NCI-H2081 (cell line): ENCODE measurements around the gene PHACTR3.
A peak's percentile ranks its signal among the peaks of the same experiment; 100 is the strongest.

Experiments used
- DNase-seq, 2 experiments: peaks; one replicate each; lab custom pipeline; 2025; lab: John Stamatoyannopoulos, UW

PHACTR3 gene

DNA sequence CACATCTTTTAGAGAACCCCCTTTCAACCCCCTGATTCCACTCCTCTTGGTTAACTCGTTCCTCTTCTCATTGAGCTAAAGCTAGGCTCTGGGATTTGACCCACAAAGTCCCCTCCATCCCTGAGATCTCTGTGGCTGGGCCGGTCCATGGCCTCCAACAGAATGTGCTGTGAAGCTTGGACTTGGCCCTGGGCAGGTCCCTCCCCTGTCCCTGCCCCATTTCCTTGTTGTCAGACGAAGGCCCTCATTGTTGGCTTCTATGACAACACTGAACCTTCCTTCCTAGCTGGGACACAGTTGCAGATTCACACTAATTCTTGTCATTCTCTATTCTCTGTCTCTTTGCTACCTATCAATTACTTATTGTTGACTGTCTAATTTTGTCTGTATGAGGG, 173.0 kb downstream of the PHACTR3 start:
- DNase-seq = no peak

DNA sequence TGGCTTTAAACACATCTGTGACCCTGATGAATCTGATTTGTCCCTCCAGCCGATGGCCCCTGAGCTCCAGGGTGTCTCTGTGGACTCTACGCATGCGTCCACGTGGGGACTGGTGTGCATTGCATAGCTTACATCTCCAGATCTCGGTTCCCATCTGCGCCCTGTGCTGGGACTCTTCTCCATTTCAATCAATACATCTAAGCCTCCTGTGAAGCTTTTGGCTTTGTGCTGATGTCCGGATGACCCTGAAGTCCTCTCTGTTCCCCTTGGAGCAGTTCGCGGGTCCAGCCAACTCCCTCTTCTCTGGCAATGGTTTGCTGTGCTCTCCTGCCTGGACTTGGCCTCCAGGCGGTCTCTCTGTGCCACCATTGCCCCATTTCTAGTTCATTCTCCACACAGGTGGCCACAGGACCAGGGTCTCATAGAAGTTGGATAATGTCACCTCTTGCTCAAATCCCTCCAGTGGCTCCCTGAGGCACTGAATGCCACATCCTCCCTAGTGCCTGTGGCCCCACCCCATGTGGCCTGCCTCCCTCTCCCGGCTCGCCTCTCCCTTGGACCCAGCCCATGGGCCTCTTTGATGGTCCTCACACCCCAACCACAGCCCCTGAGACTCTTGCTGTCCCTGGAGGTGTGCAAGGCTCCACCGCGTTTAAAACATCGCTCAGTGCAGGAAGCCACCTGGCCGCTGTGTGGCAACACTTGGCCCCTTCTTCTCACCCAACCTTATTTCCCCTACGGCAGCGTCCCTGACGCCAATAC, 173.7 kb downstream of the PHACTR3 start:
- DNase-seq = no peak

DNA sequence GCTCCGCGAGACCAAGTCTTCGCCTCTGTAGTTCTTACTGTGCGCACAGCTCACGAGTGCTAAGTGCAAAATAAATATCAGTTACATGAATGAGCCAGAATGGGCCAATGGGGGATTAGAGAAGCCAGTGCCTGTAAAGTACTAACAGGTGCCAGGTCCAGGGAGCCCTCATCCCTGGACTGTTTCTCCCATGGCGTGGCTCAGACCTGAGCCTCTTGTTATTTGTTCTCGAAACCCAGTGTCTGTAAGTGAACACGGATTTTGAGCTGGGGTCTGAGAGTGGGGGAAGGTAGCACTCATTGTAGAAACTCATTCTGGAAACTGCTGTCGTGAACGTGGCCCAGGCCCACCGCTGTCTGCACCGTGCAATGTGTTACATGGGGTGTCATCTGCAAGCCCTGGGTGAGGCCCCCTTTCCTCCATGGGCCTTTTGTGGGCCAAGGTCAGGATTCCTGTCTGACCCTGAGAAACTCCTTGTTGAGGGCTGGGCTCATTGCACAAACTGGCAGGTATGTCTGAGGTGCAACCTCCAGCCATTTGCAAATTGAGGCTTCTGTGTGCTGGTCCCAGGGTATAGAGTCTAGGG, 174.4 kb downstream of the PHACTR3 start:
- DNase-seq = no peak

DNA sequence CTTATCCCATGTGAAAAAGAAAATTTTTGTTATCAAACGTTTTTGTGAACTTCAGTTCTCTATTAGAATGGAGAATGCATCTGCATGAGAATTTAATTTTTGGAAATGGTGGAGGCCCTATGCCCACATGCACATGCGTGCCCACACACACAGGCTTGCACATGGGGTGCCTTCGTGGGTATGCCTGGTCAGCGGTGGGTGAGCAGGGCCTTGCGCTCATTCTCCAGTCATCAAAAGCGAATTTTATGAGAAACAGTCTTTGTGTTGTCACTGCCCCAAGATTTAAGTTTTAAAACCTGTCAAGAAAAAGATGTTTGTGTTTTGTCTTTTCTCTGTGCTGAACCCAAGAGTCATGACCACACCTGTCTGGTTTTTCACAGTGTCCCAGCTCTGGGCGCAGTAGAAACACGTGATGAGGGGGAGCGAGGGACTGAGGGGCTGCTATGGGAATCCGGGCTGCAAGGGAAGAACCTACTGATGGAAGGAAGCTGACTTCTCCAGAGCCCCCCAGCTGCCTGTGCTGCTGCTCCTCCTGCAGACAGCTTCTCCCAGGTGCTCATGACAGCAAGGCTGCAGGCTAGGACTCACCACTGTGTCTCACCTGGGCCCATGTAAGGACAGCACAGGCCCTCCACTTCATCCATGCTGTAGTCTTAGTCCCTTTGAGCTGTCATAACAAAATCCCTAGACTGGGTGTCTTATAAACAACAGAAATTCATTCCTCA, 175.5 kb downstream of the PHACTR3 start:
- no peak for DNase-seq

DNA sequence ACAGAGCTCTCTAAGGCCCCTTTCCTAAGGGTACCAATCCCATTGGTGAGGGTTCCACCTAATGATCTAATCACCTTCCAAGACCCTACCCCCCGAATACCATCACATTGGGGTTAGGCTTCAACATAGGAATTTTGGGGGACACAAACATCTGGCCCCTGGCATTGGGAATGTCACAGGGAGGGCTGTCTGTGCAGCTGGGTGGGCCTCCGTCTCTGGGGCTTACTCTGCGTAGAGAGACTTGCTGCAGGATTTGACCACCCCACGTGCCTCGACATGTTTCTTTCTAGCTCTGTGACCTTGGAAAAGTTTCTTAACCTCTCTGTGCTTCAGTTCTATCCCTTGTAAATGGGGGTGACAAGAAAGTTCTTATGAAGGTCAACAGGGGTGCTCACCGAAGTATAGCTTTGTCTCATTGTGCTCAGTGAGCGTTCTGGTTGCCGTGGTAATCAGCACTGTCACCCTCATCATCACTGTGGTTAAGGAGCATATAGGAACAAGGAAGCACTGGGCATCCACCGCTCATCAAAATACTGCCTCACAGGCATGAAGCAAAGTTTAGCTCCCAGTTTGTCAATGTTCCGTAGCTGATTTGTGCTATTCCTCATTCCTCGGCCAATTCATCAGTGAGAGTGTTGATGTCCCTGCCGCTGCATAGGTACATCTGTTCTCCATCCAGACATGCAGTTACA, 176.3 kb downstream of the PHACTR3 start:
- DNase-seq = no peak

DNA sequence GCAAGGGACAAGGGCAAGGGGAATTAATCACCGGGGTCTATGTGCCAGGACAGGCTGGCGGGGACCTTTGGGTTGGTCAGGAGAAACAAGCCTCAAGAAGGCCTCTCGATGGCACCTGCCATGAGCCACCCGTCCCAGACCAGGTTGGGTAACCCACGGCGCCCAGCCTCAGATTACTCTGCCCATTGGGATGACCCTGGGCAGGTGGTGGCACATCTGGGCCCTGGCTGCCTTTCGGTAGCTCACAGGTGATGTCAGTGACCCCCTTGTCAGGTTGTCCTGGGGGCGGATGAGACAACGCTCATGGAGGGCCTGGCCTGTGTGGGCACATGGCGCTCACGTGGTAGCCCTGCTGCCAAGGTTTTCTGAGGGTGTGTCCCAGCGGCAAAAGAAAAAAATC, 176.9 kb downstream of the PHACTR3 start:
- DNase-seq = no peak

DNA sequence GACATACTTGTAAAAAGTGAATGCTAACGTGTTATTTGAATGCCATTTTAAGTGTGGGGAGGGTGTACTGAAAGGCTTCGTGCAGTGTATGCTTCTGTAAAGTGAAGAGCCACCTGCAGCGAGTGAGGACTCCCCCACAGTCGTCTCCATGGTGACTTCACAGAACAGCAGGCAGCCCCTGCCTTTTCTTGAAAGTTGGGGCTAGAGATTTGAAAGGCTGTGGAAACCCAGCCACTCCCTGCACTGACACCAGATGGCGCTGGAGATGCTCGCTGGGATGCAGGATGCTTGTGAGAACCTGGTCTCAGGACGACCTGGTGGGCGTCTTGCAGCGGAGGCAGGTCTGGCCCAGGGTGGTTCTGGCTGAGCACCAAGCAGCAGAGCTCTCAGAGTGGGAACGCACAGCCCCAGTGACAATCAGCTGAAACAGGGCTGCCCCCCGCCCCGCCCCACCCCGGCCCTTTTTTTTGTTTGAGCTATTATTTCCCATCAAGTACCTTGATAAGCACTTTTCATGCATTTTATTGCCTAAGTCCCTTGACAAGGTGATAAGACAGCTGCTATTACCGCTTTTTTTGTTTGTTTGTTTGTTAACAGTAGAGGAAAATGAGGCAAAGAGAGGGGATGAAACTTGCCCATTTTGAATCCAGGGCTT, 178.8 kb downstream of the PHACTR3 start:
- peak; percentile 18 to 28 for DNase-seq

DNA sequence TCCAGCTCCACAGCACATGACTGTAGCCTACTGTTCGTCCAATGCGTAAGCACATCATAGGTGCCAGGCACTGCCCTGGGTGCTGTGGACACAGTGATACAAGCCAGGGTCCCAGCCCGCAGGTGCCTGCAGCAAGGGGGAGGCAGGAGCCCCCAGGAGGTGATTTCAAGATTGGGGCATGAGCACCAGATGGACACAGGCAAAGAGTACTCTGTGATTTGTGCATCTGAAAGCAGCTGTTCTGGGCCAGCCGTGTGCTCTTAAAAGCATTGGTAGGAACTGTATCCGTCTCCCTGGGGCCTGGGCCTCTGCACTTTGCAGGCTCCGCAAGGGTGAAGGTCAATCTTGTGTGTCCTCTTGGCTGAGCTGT, 179.3 kb downstream of the PHACTR3 start:
- no peak for DNase-seq

DNA sequence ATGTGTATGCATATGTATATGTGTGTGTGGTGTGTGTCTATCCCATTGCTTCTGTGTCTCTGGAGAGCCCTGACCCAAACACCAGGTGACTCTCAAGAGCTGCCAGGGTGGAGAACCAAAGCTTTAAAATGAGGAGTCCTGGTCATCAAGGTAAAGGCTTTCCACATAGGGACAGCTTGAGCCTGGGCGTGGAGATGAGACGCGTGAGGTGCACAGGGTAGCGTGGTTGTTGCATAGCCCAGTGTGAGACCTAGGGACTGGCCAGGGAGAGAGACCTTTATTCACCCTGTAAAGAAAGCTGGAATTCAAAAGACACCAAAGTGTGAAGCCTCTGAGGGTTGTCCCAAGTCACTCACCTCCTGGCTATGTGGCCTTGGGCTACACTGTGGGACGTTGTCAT, 180.0 kb downstream of the PHACTR3 start:
- no peak for DNase-seq

DNA sequence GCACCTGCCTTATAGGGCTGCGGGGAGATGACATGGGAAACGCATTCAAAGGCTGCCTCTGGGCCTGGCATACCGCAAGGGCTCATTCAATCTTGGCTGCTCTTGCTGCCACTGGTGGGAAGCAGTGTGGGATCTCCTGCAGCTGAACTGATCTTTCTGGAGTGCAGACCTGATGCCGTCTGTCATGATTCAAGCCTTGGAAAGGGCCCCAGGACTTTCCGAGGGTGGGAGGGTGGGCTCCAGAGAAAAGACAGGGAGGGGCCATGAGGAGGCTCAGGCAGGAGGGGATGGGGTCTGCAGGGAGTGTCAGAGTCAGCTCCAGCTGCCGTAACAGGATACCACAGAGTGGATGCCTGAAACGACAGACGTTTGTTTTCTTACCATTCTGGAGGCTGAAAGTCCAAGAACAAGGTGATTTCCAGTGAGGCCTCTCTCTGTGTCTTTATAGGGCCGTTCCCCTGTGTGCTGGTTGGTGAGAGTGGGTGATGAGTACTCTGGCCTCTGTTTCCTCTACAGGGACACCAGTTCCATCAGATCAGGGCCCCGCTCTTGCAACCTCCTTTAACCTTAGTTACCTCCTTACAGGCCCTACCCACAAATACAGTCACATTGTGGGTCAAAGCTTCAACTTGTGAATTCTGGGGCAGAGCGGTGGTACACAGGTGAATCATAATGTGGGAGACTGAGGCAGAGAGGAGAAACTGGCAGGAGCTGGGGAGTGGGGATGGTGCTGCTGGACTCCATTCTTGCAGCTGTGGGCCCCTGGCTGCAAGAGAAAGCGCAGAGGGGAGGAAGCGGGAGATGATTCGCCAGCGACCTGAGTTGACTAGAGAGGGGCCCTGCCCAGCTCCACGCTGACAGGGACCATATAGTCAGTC, 180.7 kb downstream of the PHACTR3 start:
- DNase-seq = no peak

DNA sequence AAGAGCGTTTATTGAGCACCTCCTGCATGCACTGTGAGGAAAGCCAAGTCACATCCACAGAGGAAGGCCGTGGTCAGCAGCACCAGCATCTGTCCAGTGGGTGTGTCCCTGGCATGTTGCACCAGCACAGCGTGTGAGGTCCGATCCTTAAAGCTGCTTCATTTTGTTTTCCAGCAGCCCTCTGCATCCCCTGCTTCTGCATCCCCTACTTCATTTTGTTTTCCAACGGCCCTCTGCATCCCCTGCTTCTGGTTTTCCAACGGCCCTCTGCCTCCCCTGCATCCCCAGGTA, 181.3 kb downstream of the PHACTR3 start:
- DNase-seq = no peak

DNA sequence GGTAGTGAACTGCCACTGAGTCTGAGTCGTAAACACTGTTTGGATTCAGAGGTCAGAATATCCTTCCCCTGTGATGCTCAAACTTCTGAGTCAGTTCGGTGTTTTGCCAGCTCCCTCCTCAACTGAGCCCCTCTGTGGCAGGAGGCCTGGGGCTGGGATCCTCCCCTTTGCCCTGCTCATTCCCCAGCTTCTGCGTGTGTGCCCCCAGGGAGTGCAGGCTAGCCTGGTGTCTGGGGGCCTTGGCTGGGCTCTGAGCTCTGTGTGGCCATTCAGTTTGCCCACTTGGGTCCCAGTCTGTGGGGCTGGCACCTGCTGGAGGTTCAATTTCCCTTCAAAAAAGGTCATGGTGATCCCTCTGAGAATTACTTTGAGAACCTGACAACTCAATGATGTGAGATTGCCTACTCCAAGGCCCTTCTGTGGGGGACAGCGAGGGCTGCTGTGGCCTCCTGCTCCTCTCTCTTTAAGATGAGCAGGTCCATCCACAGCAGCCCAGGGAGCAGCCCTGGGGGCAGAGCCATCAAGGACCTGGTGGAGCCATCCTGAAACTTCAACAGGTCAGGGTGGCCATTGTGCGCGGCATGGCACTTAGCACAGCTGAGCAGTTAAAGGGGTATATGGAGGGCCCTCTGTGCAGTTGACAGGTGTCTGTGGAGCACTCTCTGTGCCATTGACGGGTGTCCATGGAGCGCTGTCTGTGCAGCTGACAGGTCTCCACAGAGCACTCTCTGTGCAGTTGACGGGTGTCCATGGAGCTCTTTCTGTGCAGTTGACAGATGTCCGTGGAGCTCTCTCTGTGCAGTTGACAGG, 181.9 kb downstream of the PHACTR3 start:
- DNase-seq = no peak

DNA sequence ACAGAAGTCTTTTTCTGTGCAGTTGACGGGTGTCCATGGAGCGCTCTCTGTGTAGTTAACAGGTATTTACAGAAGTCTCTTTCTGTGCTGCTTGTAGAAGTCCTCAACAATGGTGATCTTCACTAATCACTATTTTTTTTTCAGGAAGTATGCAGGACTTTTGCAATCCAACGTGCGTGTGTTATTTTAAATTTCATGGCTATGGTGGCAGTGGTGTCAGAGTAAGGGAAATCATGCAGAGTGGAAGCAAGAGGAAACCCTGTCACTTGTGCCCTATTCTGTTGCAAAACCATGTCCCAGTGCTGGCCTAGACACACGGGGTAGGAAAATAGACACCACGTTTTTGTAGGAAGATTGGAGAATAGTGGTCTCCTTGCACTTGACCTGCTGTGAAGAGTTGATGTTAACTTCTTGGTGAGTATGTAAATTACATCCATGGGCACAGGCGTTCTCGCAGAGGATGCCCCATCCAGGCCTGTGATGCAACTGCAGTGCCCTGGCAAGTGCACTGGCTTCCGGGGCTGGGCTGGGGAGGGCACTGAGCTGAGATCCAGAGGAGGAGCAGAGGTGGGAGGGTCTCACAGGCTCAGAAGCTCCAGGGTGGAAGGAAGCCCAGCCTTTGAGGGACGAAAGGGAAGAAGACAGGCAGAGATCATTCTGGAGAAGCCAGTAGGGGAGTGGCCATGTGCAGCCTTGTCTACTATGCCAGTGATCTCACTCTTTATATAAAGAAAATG, 182.6 kb downstream of the PHACTR3 start:
- no peak for DNase-seq

DNA sequence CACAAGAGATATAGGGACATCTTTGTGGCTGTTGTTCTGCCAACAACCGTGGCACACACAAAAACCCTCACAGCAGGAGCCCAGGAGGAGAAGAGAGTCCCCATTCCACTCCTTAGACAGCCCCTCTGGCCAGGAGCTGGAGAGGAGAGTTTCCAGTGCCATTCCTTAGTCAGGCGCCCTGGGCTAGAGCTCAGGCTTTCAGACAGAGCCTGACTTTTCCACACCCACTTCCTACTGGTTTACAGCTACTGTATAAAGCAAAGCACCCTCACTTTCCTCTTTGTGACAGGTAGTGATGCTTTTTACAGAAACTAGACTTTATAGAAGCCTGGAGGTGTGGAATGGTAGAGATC, 183.2 kb downstream of the PHACTR3 start:
- DNase-seq = no peak

DNA sequence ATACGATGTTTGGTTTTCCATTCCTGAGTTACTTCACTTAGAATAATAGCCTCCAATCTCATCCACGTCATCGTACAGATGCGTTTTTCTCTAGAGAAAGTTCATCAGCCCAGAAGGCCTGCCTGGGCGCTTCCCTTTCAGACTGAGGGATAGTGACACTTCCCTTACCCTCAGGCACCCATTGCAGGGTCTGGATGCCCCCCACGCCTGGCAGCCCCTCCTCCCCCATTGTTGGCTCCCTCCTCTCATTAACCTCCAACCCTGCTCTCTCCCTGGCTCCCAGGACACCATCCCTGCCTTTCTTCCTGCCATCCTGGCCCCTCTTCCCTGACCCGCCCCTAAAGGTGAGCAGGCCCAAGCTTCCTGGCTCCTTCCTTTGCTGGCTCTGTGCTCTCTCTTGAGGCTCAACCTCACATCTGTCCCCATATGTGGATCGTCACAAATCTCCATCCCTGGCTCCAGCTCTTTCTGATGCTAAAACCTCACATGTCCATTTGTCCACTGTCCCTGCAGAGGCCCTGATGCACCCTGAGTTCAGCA, 183.9 kb downstream of the PHACTR3 start:
- no peak for DNase-seq

DNA sequence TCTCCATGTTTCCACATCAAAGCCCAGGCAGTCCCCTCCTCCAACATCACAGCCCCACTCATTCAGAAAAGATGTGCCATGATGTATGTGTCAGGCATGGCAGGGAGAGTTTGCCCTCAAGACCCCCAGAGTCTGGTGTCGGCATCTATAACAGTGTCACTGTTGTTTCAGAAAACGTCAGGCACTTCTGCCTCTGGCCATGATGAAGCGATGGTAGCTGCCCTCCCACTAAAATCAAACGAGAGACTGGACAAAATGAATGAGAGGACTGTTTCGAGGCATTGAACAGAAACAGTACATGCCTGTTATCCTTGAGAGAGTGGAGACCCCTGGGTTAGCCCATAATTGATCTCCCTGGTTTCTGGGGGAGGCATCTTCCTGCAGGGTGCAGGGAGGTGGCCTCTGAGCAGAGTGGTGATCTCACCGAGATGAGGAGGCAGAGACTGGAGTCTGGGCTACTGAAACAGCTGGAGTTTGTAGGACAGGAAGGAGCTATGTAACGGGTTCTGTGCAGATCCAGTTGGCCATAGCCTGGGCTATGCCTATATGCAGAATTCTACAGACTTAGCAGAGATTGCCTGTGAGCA, 184.6 kb downstream of the PHACTR3 start:
- DNase-seq = no peak

DNA sequence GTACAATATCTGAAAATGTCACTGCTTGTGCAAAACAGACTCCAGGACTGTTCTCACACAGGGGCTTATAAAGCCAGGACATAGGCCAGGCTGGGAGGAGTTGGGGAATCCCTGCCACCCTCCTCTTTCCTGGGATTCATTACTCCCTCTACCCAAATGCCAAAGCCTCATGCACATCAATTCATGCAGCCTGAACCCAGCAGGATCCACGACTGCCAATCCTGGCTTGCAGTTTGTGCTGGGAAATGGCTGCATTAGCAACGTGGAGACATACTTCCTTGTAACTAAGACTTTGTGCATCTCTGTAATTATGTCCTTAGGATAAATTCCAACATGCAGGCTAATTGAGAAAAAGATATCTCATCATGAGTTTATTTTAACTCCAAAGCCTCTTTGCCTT, 185.3 kb downstream of the PHACTR3 start:
- no peak for DNase-seq

DNA sequence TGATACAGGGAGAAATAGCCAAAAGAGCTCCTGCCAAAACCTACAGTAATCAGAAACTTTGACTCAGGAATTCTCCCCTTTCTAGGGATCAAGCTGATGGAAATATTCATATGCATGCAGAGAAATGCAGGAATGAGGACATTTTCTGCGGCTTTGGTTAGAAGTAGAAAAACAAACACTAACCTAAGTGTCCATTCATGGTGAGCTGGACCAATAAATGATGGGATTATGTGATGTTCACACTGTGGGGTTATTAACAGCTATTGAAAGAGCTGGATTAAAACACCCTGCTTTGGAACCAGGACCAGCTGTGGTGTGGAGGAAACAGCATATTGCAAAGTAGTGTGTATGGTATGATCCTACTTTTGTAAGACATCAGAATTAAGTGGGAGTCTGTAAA, 186.0 kb downstream of the PHACTR3 start:
- DNase-seq = no peak

DNA sequence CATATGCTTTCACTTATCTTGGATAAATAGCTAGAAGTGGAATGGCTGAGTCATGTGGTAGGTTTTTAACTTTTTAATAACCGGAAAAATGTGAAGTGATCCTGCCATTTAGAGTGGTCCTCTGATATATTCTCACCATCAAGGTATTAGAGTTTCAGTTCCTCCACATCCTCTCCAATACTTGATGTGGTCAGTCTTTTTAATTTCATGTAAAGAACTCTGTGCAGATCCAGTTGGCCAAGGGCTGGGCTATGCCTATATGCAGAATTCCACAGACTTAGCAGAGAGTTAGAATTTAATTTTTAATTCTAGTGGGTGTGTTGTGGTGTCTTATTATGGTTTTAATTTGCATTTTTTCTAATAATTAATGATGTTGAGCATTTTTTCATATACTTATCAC, 188.0 kb downstream of the PHACTR3 start:
- no peak for DNase-seq
